T-helper 2 cell treated with Interferon-gamma antibody and Interleukin-4, amounts not matched to agents 5 μg/mL and 100 μg/mL, for 36 hours (primary cell): Measurements from ENCODE around the gene ENPP7.

Experiments
- DNase-seq: peaks from one replicate; pipeline ENCODE4 v3.0.0; 2021; ENCODE audit warnings: low spot score
- H3K27ac Mint-ChIP-seq: one replicate; pipeline ENCODE4 v1.8.0; 2021; ENCODE audit warnings: mild to moderate bottlenecking, mixed read lengths
- H3K27me3 Mint-ChIP-seq: one replicate; pipeline ENCODE4 v1.8.0; 2021; ENCODE audit warnings: low read depth, mixed read lengths
- H3K36me3 Mint-ChIP-seq: one replicate; pipeline ENCODE4 v1.8.0; 2021; ENCODE audit warnings: low read depth, mixed read lengths
- H3K4me1 Mint-ChIP-seq: one replicate; pipeline ENCODE4 v1.8.0; 2021; ENCODE audit warnings: low read depth, mixed read lengths
- H3K4me3 Mint-ChIP-seq: one replicate; pipeline ENCODE4 v1.8.0; 2022; ENCODE audit warnings: mild to moderate bottlenecking, moderate library complexity, mixed read lengths
- H3K9me3 Mint-ChIP-seq: one replicate; pipeline ENCODE4 v1.8.0; 2021; ENCODE audit warnings: mixed read lengths

The ENPP7 gene

DNA sequence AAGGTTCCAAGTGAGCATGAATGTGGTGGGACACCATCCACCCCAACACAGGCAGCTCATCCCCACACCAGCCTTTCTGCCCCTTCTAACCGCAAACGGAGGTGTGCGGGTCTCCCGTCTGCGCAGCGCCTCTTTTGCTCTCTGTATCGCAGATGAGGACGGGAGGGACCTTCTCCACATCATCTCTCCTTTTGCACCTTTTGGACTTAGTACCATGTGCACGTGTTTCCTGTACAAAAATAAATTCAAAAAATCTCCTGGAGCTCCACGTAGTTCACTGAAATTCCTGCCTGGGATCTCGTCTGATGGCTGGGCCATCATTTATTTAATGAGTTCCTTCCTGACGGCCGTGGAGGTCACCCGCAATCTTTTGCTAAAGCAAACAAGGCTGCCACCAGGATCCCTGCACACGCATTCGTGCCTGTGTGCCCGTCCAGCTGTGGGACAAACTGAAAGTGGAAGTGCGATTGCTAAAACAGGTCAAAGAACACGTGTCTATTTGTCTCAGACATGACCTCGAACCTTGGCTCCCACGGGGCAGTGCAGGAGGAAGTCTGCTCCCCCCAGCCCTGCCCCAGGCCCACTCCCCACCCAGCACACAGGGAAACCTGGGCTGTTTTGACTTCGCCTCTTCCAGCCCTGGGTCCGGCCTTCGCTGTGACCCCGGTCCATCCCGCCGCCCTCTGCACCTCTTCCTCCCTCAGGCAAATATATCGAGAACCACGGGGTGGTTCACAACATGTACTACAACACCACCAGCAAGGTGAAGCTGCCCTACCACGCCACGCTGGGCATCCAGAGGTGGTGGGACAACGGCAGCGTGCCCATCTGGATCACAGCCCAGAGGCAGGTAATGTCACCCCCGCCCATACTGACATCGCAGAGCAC, 2.3 kb downstream of the ENPP7 start:
- peak overlapping the region; percentile 57 for H3K4me3 Mint-ChIP-seq
- peak overlapping the region; percentile 49 for H3K27ac Mint-ChIP-seq
- H3K36me3 Mint-ChIP-seq: no peaks in the 10 kb centered on the region
- H3K27me3 Mint-ChIP-seq: no peaks in the 10 kb centered on the region
- H3K9me3 Mint-ChIP-seq: no peaks in the 10 kb centered on the region
- peaks cover 11% of the 10 kb centered on the region for H3K4me1 Mint-ChIP-seq
- DNase-seq: no peak

DNA sequence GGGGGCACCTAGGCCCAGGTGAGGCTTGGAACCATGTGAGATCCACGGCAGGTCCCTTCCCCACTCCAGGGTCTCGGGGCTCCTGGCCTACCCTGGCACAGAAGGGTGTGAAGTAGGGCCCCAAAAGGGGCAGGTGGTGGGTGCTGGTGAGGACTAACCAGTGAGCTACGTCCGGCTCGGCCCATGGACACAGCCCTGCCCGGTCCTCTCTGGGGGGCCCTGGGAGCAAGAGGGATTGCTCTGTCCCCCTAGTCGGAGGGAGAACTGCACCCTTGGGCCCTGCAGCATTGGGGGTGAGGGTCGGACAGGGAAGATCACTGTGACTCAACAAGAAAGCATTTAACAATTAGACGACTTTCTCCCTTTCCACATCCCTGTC, 2.9 kb downstream of the ENPP7 start:
- Mint-ChIP-seq H3K27ac (no peak overlapping the region), H3K4me3 (no peak overlapping the region), H3K36me3 (no peaks in the 10 kb centered on the region), H3K4me1 (peaks cover 7% of the 10 kb centered on the region), H3K9me3 (no peaks in the 10 kb centered on the region), H3K27me3 (no peaks in the 10 kb centered on the region)
- no peak for DNase-seq

DNA sequence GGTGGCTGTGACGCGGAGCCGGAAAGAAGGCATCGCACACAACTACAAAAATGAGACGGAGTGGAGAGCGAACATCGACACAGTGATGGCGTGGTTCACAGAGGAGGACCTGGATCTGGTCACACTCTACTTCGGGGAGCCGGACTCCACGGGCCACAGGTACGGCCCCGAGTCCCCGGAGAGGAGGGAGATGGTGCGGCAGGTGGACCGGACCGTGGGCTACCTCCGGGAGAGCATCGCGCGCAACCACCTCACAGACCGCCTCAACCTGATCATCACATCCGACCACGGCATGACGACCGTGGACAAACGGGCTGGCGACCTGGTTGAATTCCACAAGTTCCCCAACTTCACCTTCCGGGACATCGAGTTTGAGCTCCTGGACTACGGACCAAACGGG, 4.4 kb downstream of the ENPP7 start:
- Mint-ChIP-seq H3K4me1 (peaks cover 5% of the 10 kb centered on the region), H3K36me3 (no peaks in the 10 kb centered on the region), H3K9me3 (no peaks in the 10 kb centered on the region), H3K4me3 (no peak overlapping the region), H3K27ac (no peak overlapping the region), H3K27me3 (peaks cover 13% of the 10 kb centered on the region)
- no peak for DNase-seq

DNA sequence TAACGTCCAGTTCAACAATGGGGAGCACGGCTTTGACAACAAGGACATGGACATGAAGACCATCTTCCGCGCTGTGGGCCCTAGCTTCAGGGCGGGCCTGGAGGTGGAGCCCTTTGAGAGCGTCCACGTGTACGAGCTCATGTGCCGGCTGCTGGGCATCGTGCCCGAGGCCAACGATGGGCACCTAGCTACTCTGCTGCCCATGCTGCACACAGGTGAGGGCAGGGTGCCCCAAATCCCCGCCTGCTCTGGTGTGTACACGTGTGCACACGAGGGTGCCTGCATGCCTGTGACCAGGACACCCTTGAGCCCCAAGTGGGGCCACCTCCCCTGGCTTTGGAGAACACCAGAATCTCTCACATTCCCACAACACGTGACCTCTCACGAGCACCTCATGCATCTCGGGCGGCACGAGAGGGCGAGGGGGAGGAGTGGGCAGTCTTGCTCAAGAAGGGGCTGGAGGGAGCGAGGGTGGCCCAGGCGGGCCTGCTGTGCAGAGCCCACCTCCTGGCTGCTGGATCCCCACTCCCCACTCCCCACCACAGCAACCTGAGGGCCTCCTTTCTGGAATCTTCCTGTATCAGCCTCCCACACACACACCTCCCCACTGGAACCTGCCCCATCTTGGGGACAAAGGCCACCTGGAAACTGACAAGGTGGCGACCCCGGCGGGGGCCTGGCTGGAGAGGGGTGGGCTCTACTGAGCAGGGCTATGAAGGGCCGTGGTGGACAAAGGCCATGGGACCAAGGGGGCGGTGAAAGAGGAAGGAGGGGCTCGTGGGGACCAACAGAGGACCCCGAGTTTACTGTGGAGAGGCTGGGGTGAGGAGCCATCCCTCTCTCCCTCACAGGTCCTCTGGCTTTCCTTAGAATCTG, 6.5 kb downstream of the ENPP7 start:
- H3K27me3 Mint-ChIP-seq: peaks cover 24% of the 10 kb centered on the region
- no peaks in the 10 kb centered on the region for H3K36me3 Mint-ChIP-seq
- no peak for DNase-seq
- H3K27ac Mint-ChIP-seq: no peak overlapping the region
- H3K4me3 Mint-ChIP-seq: no peak overlapping the region
- H3K9me3 Mint-ChIP-seq: no peaks in the 10 kb centered on the region
- peaks cover 5% of the 10 kb centered on the region for H3K4me1 Mint-ChIP-seq

DNA sequence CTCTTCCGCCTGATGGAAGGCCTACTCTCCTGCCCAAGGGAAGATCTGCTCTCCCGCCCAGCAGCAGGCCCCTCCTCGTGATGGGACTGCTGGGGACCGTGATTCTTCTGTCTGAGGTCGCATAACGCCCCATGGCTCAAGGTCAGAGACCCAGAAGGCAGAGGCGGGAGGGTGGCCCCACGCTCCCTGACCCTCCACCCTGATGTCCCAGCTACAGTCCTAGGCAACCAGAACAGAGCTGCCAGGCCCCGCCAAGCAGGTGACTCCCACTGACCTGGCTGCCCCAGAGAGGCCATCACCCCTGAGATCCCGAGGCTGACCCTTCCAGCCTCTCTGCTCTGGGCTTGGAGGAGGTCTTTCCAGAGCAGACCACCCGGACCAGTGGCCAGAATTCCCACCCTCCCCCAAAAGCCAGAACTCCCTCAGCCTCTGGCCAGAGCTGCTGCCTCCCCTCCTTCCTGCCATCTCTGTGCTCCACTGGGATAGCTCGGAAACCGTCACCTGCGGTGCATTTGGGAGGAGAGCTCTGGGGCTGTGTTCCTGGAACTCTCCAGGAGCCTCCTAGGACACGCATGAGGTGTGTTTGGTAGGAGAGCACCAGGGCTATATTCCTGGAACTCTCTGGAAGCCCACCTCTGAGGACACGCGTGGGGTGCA, 7.3 kb downstream of the ENPP7 start:
- no peak for DNase-seq
- H3K9me3 Mint-ChIP-seq: no peaks in the 10 kb centered on the region
- H3K27me3 Mint-ChIP-seq: peaks cover 24% of the 10 kb centered on the region
- no peaks in the 10 kb centered on the region for H3K36me3 Mint-ChIP-seq
- peaks cover 4% of the 10 kb centered on the region for H3K4me1 Mint-ChIP-seq
- H3K27ac Mint-ChIP-seq: no peak overlapping the region
- no peak overlapping the region for H3K4me3 Mint-ChIP-seq

DNA sequence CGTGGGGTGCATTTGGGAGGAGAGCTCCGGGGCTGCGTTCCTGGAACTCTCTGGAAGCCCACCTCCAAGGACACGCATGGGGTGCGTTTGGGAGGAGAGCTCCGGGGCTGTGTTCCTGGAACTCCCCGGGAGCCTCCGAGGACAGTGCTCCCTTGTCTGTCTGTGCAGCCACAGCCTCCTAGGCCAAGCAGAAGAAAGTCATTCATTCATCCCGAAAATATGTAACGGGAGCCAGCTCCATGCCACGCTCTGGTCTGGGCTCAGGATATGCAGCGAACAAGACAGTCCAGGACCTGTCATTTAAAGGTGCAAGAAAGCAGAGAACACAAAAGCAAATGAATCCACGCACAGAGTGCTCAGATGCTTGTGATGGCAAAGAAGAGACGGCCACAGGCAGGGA, 7.9 kb downstream of the ENPP7 start:
- Mint-ChIP-seq H3K4me3 (no peak overlapping the region), H3K27ac (no peak overlapping the region), H3K9me3 (no peaks in the 10 kb centered on the region), H3K4me1 (no peaks in the 10 kb centered on the region), H3K36me3 (no peaks in the 10 kb centered on the region), H3K27me3 (peaks cover 30% of the 10 kb centered on the region)
- DNase-seq: no peak

DNA sequence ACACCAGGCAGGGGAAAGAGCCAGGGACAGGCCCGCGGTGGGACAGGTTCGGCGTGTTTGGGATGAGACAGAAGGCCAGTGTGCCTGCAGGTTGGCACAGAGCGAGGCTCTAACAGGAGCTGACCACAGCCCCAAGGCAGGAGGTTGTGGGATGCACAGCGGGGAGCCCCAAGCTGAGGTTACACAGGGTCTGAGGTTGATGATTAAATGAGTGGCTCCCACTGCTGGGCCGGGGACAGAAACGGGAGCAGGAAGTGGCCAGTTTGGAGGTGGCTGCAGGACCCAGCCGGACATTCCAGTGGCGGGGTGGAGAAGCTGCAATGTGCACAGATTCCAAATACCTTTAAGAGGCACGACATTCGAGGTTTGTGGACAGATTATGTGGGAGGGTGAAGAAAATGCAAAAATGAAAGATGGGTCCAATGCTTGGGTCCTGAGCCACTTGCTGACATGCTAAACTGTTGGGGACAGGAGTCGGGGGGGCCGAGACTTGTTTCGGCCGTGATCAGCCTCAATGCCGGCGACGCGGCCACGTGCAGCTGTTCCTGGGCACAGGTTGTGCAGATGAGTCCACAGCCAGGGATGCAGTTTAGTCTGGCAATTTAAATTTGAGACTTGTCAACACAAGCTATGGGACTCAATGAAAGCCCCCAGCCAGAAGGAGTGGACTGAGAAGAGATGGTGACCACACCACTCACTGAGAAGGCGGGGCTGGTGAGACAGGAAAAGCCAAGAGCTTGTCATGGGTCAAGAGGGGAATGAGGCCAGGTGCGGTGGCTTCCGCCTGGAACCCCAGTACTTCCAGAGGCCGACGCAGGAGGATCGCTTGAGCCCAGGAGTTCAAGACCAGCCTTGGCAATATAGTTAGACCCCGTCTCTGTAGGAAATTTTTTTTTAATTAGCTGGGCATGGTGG, 8.7 kb downstream of the ENPP7 start:
- Mint-ChIP-seq H3K4me3 (no peak overlapping the region), H3K36me3 (no peaks in the 10 kb centered on the region), H3K9me3 (no peaks in the 10 kb centered on the region), H3K27me3 (peaks cover 30% of the 10 kb centered on the region), H3K27ac (no peak overlapping the region), H3K4me1 (no peaks in the 10 kb centered on the region)
- no peak for DNase-seq

DNA sequence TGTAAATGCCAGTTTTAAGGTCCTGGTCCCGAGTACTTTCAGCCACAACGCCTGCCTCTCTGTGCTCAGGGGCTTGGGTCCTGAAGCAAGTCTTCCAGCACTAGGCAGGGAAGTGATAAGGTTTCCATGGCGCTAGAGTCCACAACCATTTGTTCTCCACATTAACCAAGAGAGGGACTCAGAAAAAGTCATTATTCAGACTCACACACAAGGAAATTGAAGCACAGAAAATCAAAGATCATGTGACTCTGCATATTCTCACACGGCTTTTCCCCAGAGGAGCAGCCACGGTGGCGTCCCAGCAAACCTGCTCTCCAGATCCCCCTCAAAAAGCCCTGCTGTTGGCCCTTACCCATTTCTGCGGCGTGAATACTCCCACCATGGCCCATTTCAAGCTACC, 9.7 kb downstream of the ENPP7 start:
- DNase-seq: no peak
- Mint-ChIP-seq H3K27ac (no peak overlapping the region), H3K4me3 (no peak overlapping the region), H3K9me3 (no peaks in the 10 kb centered on the region), H3K36me3 (no peaks in the 10 kb centered on the region), H3K4me1 (peaks cover 4% of the 10 kb centered on the region), H3K27me3 (peaks cover 33% of the 10 kb centered on the region)

DNA sequence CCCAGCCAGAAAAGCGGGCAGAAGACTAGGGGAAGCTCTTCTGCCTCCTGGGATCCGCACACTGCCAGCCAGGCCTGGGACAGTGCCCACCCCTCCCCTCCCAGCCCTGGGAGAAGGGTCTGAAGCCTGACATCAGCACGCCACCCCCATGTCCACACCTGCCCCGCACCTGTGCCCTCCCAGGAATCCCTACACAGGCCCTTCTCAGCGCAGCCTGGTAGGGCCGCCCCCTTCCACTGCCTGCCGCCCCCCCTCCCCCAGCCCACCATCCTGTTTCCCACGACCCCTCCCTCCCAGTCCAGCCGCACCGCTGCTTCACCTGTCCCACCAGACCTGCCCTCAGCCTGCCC, 10.6 kb downstream of the ENPP7 start:
- H3K4me1 Mint-ChIP-seq: peaks cover 8% of the 10 kb centered on the region
- H3K27me3 Mint-ChIP-seq: peaks cover 35% of the 10 kb centered on the region
- no peaks in the 10 kb centered on the region for H3K9me3 Mint-ChIP-seq
- H3K36me3 Mint-ChIP-seq: no peaks in the 10 kb centered on the region
- H3K27ac Mint-ChIP-seq: no peak overlapping the region
- DNase-seq: no peak
- no peak overlapping the region for H3K4me3 Mint-ChIP-seq

DNA sequence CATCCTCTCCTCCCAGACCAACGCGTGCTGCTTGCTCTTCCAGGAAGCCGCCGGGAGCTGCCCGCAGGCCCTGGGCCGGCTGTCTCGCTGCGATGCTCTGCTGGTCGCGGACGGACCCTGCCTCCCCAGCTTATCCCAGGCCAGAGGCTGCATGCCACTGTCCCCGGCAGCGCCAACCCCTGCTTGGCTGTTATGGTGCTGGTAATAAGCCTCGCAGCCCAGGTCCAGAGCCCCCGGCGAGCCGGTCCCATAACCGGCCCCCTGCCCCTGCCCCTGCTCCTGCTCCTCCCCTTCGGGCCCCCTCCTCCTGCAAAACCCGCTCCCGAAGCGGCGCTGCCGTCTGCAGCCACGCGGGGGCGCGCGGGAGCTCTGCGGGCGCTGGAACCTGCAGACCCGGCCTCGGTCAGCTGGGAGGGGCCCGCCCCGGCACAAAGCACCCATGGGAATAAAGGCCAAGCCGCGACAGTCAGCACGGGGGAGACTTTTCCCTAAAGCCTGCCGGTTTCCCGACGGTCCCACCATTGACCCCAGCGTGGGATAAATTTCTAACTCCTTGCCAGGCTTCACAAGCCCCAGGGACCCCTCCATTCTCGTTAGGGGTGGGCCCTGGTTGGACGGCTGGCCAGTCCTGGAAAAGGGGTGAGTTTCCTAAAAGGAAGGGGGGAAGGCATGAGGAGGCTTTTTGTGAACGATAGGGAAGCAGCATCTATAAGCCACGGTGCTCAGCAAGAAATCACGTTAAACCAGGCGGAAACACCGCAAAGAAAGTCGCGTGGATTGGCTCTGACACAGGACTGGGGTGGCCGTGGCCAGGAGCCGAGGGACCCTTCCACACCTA, 11.2 kb downstream of the ENPP7 start:
- no peaks in the 10 kb centered on the region for H3K36me3 Mint-ChIP-seq
- peaks cover 8% of the 10 kb centered on the region for H3K4me1 Mint-ChIP-seq
- H3K27ac Mint-ChIP-seq: no peak overlapping the region
- H3K9me3 Mint-ChIP-seq: no peaks in the 10 kb centered on the region
- peaks cover 41% of the 10 kb centered on the region for H3K27me3 Mint-ChIP-seq
- no peak overlapping the region for H3K4me3 Mint-ChIP-seq
- peak; percentile 72 for DNase-seq

DNA sequence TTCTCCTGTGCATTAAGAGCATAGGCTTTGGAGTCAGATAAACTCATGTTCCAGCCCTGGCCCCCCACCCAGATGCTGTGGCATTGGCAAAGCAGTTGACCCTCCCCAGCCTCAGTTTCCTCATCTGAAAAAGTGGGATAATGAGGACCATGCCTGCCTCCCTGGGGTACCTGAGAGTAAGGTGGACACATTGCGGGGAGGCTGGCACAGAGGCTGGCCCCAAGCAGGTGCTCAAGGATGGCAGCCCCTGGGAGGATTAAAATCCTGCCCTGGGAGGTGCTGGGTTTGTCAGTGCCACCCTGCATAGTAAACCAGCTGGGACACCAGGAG, 11.8 kb downstream of the ENPP7 start:
- H3K36me3 Mint-ChIP-seq: no peaks in the 10 kb centered on the region
- DNase-seq: no peak
- H3K27me3 Mint-ChIP-seq: peaks cover 46% of the 10 kb centered on the region
- no peak overlapping the region for H3K27ac Mint-ChIP-seq
- peaks cover 8% of the 10 kb centered on the region for H3K4me1 Mint-ChIP-seq
- no peaks in the 10 kb centered on the region for H3K9me3 Mint-ChIP-seq
- no peak overlapping the region for H3K4me3 Mint-ChIP-seq

DNA sequence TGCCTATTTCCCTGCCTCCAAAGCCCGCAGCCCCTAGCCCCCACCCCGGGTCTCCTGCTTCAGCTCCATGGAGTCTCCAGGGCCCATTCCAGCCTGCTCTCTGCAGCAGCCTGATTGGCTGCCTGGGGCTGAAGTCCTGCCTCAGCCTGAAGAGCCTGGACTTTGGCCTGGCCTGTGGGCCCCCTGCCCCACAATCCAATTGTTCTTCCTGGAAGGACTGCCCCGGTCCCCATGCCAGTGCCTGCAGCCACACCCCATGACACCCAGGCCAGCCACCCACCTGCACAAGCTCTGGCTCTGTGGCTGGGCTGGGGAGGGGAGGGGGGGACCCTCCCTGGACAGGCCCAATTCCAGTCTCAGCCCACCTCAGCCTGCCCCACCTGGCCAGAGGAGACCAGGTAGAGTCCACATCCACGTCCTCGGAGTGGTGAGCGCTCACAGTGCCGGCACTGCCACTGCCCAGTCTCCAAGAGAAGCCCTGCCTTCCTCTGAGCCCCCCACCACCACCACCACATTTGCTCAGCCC, 12.3 kb downstream of the ENPP7 start:
- Mint-ChIP-seq H3K27me3 (peaks cover 49% of the 10 kb centered on the region), H3K4me1 (peaks cover 12% of the 10 kb centered on the region), H3K4me3 (no peak overlapping the region), H3K27ac (no peak overlapping the region), H3K9me3 (no peaks in the 10 kb centered on the region), H3K36me3 (no peaks in the 10 kb centered on the region)
- DNase-seq: no peak
